ENCODE data around the gene CDKN2AIPNL. TPM values are rescaled to one million over a fixed set of nuclear protein-coding genes. Genes with fewer than 3 reads are reported as not detected.

CDKN2AIPNL gene
- total RNA-seq, 1 experiment from 2014 or later: 43.6 TPM

DNA sequence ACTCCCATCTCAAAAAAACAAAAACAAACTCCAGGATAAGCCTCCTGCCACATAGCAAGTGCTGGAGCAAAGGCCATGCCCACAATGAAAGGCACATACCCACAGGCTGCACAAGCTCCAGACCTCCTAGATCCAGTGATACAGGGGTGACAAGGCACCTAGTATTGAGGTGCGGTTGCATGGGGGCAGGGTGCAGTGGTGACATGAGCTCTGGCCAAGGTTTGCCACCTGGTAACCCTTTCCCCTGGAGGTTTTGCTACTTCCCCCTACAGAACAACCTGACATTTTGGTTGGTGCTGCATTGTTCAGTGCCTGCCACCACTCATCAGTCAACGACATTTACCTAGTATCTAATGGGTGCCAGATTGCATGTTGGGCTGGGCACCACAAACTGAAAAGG, 14.5 kb downstream of the CDKN2AIPNL start:
- no peak for TF ChIP-seq TCF7L2 (IDR thresholded peaks at IDR 0.05; ENCODE audit: low read depth, low read length)
- peak; percentile 54 for TF ChIP-seq POLR2AphosphoS5 (IDR thresholded peaks at IDR 0.05; ENCODE audit: low read depth, low read length)
- Histone ChIP-seq H3K9me3 (ENCODE audit: control insufficient read depth, insufficient read depth, low read depth, low read length) (no peaks in the 10 kb centered on the region), H3K4me3 (ENCODE audit: low read depth in 2 of 2, low read length in 2 of 2) (no peak overlapping the region), H3K27me3 (ENCODE audit: control insufficient read depth, insufficient read depth, low read length) (no peaks in the 10 kb centered on the region), H3K27ac (ENCODE audit: low read length) (no peak overlapping the region), H3K4me1 (ENCODE audit: control insufficient read depth, insufficient read depth, low read length) (peaks cover 2% of the 10 kb centered on the region; the same call in 1 of the 2 replicates), H3K36me3 (ENCODE audit: control insufficient read depth, insufficient read depth, low read length) (peaks cover 12% of the 10 kb centered on the region)
- ChIA-PET POLR2A (no interaction called here), CTCF (interaction anchor here (0.6 kb wide), 1 partner anchor 338 kb away, joined by 3 read pairs; no protein-coding TSS in a partner anchor)
- BruUV-seq (replicated peaks): no TSS peak
- in situ Hi-C loops (cut with HindIII; ENCODE audit: low pct_unique_long_range_greater_than_20kb, low sequenced_read_pairs): no loop called here
- DNase-seq (ENCODE audit: low read depth, low spot score) (no peak), ATAC-seq (no peak)
- intact Hi-C loops (cut with micrococcal nuclease; ENCODE audit: unreplicated experiment): no loop called here

DNA sequence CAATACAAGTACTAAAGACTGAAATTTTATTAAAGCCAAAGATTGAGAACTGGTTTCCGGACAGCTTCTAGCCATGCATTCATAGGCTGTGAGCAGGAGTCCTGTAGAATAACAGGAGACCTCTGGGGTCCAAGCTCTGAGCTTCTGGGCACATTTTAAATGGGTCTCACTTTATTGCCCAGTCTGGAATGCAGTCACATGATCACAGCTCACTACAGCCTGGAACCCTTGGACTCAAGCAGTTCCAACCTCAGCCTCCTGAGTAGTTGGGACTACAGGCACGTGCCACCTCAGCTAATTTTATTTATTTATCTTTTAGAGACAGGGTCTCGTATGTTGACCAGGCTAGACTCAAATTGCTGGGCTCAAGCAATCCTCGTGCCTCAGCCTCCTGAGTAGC, 15.4 kb downstream of the CDKN2AIPNL start:
- ChIA-PET CTCF (interaction anchor here (0.6 to 1.3 kb wide), 2 partner anchors 135 to 191 kb away, joined by 3 read pairs; no protein-coding TSS in a partner anchor), POLR2A (no interaction called here)
- Histone ChIP-seq H3K36me3 (ENCODE audit: control insufficient read depth, insufficient read depth, low read length) (peaks cover 12% of the 10 kb centered on the region), H3K27ac (ENCODE audit: low read length) (no peak overlapping the region), H3K9me3 (ENCODE audit: control insufficient read depth, insufficient read depth, low read depth, low read length) (no peaks in the 10 kb centered on the region), H3K4me1 (ENCODE audit: control insufficient read depth, insufficient read depth, low read length) (peaks cover 10% of the 10 kb centered on the region), H3K27me3 (ENCODE audit: control insufficient read depth, insufficient read depth, low read length) (no peaks in the 10 kb centered on the region), H3K4me3 (ENCODE audit: low read depth in 2 of 2, low read length in 2 of 2) (no peak overlapping the region)
- intact Hi-C loops (cut with micrococcal nuclease; ENCODE audit: unreplicated experiment) (no loop called here), in situ Hi-C loops (cut with HindIII; ENCODE audit: low pct_unique_long_range_greater_than_20kb, low sequenced_read_pairs) (no loop called here)
- no TSS peak for BruUV-seq (replicated peaks)
- no peak for DNase-seq (ENCODE audit: low read depth, low spot score)
- TF ChIP-seq POLR2AphosphoS5 (IDR thresholded peaks at IDR 0.05; ENCODE audit: low read depth, low read length): no peak
- no peak for TF ChIP-seq REST (IDR thresholded peaks at IDR 0.05; ENCODE audit: insufficient read depth in 1 of 2, low read depth in 2 of 2, low read length in 1 of 2)
- TF ChIP-seq TCF7L2 (IDR thresholded peaks at IDR 0.05; ENCODE audit: low read depth, low read length): no peak
- TF ChIP-seq, protein P1, sequence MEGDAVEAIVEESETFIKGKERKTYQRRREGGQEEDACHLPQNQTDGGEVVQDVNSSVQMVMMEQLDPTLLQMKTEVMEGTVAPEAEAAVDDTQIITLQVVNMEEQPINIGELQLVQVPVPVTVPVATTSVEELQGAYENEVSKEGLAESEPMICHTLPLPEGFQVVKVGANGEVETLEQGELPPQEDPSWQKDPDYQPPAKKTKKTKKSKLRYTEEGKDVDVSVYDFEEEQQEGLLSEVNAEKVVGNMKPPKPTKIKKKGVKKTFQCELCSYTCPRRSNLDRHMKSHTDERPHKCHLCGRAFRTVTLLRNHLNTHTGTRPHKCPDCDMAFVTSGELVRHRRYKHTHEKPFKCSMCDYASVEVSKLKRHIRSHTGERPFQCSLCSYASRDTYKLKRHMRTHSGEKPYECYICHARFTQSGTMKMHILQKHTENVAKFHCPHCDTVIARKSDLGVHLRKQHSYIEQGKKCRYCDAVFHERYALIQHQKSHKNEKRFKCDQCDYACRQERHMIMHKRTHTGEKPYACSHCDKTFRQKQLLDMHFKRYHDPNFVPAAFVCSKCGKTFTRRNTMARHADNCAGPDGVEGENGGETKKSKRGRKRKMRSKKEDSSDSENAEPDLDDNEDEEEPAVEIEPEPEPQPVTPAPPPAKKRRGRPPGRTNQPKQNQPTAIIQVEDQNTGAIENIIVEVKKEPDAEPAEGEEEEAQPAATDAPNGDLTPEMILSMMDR (IDR thresholded peaks at IDR 0.05): no peak
- no peak for TF ChIP-seq SIN3A (IDR thresholded peaks at IDR 0.05; ENCODE audit: borderline replicate concordance, insufficient read depth, low read depth, low read length)
- ATAC-seq: no peak

- H3K36me3 ChIP-seq (ENCODE audit: control insufficient read depth, insufficient read depth, low read length): peaks cover 25% of the 10 kb centered on the region
- H3K9me3 ChIP-seq (ENCODE audit: control insufficient read depth, insufficient read depth, low read depth, low read length): no peaks in the 10 kb centered on the region
- no peak for TF ChIP-seq TCF7L2 (IDR thresholded peaks at IDR 0.05; ENCODE audit: low read depth, low read length)
- no peak for TF ChIP-seq POLR2AphosphoS5 (IDR thresholded peaks at IDR 0.05; ENCODE audit: low read depth, low read length)
- TF ChIP-seq, protein P1 (IDR thresholded peaks at IDR 0.05): no peak
- no peak for TF ChIP-seq REST (IDR thresholded peaks at IDR 0.05; ENCODE audit: insufficient read depth in 1 of 2, low read depth in 2 of 2, low read length in 1 of 2)
- TF ChIP-seq SIN3A (IDR thresholded peaks at IDR 0.05; ENCODE audit: borderline replicate concordance, insufficient read depth, low read depth, low read length): no peak
- H3K27me3 ChIP-seq (ENCODE audit: control insufficient read depth, insufficient read depth, low read length): no peaks in the 10 kb centered on the region
- CTCF ChIA-PET: no interaction called here
- ATAC-seq (no peak), DNase-seq (ENCODE audit: low read depth, low spot score) (no peak)
- POLR2A ChIA-PET: no interaction called here
- intact Hi-C loops (cut with micrococcal nuclease; ENCODE audit: unreplicated experiment) (no loop called here), in situ Hi-C loops (cut with HindIII; ENCODE audit: low pct_unique_long_range_greater_than_20kb, low sequenced_read_pairs) (no loop called here)
- no peak overlapping the region for H3K27ac ChIP-seq (ENCODE audit: low read length)
- peaks cover 10% of the 10 kb centered on the region for H3K4me1 ChIP-seq (ENCODE audit: control insufficient read depth, insufficient read depth, low read length)
- BruUV-seq (replicated peaks): no TSS peak
- H3K4me3 ChIP-seq (ENCODE audit: low read depth in 2 of 2, low read length in 2 of 2): no peak overlapping the region
Observed at GRCh38 chr5:134394932-134395331, 16.7 kb downstream of the CDKN2AIPNL start.

Measured in Panc1 (cell line).